Liver (tissue), 9 donors: ENCODE measurements around the gene EVC2. TPM values are rescaled to one million over a fixed set of nuclear protein-coding genes. Genes with fewer than 3 reads are reported as not detected.

Experiments used
- DNase-seq: peaks from one replicate; pipeline ENCODE4 v3.0.0-alpha.2; 2017; ENCODE audit warnings: low spot score
- H3K27ac ChIP-seq, 2 donors: one replicate each; pipeline ENCODE4 v1.7.0; 2013; ENCODE audit warnings: inconsistent platforms in 2 of 2, low read length in 2 of 2, control low read depth in 1 of 2, low read depth in 1 of 2, mild to moderate bottlenecking in 1 of 2
- H3K27me3 ChIP-seq, 4 donors: one replicate each; pipeline versions ENCODE4 v1.6.1 to v1.7.0; 2013; ENCODE audit warnings: low read length in 3 of 4, inconsistent platforms in 1 of 4, mild to moderate bottlenecking in 1 of 4, moderate library complexity in 1 of 4; ENCODE audit not compliant: control insufficient read depth in 4 of 4, insufficient read depth in 4 of 4
- H3K36me3 ChIP-seq, 4 donors: one replicate each; pipeline versions ENCODE4 v1.6.1 to v1.7.0; 2013; ENCODE audit warnings: low read length in 3 of 4, mild to moderate bottlenecking in 3 of 4, low read depth in 1 of 4, moderate library complexity in 1 of 4; ENCODE audit not compliant: control insufficient read depth in 4 of 4, insufficient read depth in 3 of 4
- H3K4me1 ChIP-seq, 4 donors: one replicate each; pipeline versions ENCODE4 v1.6.1 to v1.7.0; 2013; ENCODE audit warnings: low read length in 3 of 4, mild to moderate bottlenecking in 3 of 4, moderate library complexity in 1 of 4; ENCODE audit not compliant: control insufficient read depth in 4 of 4, insufficient read depth in 4 of 4
- H3K4me3 ChIP-seq, 3 donors: one replicate each; pipeline versions ENCODE4 v1.6.1 to v1.7.0; 2013; ENCODE audit warnings: low read length in 3 of 3, control low read depth in 1 of 3, low read depth in 1 of 3, mild to moderate bottlenecking in 1 of 3
- H3K9ac ChIP-seq, 2 donors: one replicate each; pipeline ENCODE4 v1.7.0; 2013; ENCODE audit warnings: low read length in 2 of 2, mild to moderate bottlenecking in 2 of 2, moderate library complexity in 2 of 2, control low read depth in 1 of 2, low read depth in 1 of 2
- H3K9me3 ChIP-seq, 4 donors: one replicate each; pipeline versions ENCODE4 v1.6.1 to v1.7.0; 2013; ENCODE audit warnings: low read length in 3 of 4; ENCODE audit not compliant: control insufficient read depth in 4 of 4
- EGR1 ChIP-seq, 2 donors: IDR thresholded peaks; 2 replicates each; pipeline ENCODE4 v1.6.1; 2016 to 2018; ENCODE audit warnings: antibody characterized with exemption in 2 of 2, low read depth in 2 of 2
- FOXA1 ChIP-seq: IDR thresholded peaks from 2 replicates; pipeline ENCODE4 v1.6.1; 2016; ENCODE audit warnings: antibody characterized with exemption
- FOXA2 ChIP-seq: IDR thresholded peaks from 2 replicates; pipeline ENCODE4 v1.6.1; 2016; ENCODE audit warnings: antibody characterized with exemption
- GABPA ChIP-seq, 2 donors: IDR thresholded peaks in 1 of 2; conservative IDR thresholded peaks in 1 of 2; 2 replicates each; pipeline ENCODE4 v1.6.1; 2016; ENCODE audit warnings: antibody characterized with exemption in 2 of 2, mild to moderate bottlenecking in 1 of 2, moderate library complexity in 1 of 2
- HNF4A ChIP-seq, 2 donors: conservative IDR thresholded peaks; 2 replicates each; pipeline ENCODE4 v1.6.1; 2016; ENCODE audit warnings: antibody characterized with exemption in 2 of 2, mild to moderate bottlenecking in 2 of 2
- HNF4G ChIP-seq: IDR thresholded peaks from 2 replicates; pipeline ENCODE4 v1.6.1; 2016; ENCODE audit warnings: antibody characterized with exemption
- JUND ChIP-seq, 2 donors: IDR thresholded peaks; 2 replicates each; pipeline ENCODE4 v1.6.1; 2016; ENCODE audit warnings: antibody characterized with exemption in 2 of 2
- NR2F2 ChIP-seq: IDR thresholded peaks from 2 replicates; pipeline ENCODE4 v1.6.1; 2016; ENCODE audit warnings: antibody characterized with exemption
- RAD21 ChIP-seq, 2 donors: IDR thresholded peaks; 2 replicates each; pipeline ENCODE4 v1.6.1; 2016; ENCODE audit warnings: antibody characterized with exemption in 2 of 2, mild to moderate bottlenecking in 2 of 2
- RXRA ChIP-seq, 2 donors: IDR thresholded peaks; 2 replicates each; pipeline ENCODE4 v1.6.1; 2017 to 2018; ENCODE audit warnings: antibody characterized with exemption in 2 of 2, mild to moderate bottlenecking in 1 of 2
- SP1 ChIP-seq: IDR thresholded peaks from 2 replicates; pipeline ENCODE4 v1.6.1; 2018; ENCODE audit warnings: antibody characterized with exemption, mild to moderate bottlenecking
- TAF1 ChIP-seq: conservative IDR thresholded peaks from 2 replicates; pipeline ENCODE4 v1.6.1; 2016; ENCODE audit warnings: antibody characterized with exemption, mild to moderate bottlenecking
- YY1 ChIP-seq: IDR thresholded peaks from 2 replicates; pipeline ENCODE4 v1.6.1; 2016; ENCODE audit warnings: antibody characterized with exemption, mild to moderate bottlenecking
- WGBS: extraction: QIAGEN DNeasy Blood & Tissue Kit; methylation state at CpG from one replicate; pipeline ENCODE4 v1.1.7; 2013; 5-methylcytosine and 5-hydroxymethylcytosine counted together
- polyA plus RNA-seq, 2 donors: library from polyadenylated mRNA; stranded (reverse) in 1 of 2; unstranded in 1 of 2; fragments of 200-250 nt in 1 of 2; fragments of >200 nt in 1 of 2; fragmentation: Nextera tagmentation in 1 of 2; extraction: Ambion mirVana in 1 of 2; gene quantifications; one replicate each; pipeline versions ENCODE4 v1.2.1 to v1.2.3, GENCODE V29; 2013 to 2015
- total RNA-seq, 2 donors: library from RNA; depleted of rRNA; stranded (reverse); fragments of >200 nt; gene quantifications; one replicate each; pipeline ENCODE4 v1.2.3, GENCODE V29; 2014
- TF ChIP-seq, protein P1 (sequence below): fragments of 150-350 bp; IDR thresholded peaks from 2 replicates; pipeline ENCODE4 v1.5.1; 2017; ENCODE audit warnings: improper control_type of control experiment, low read depth, low read length; ENCODE audit not compliant: missing input control
- TF ChIP-seq, protein P2 (sequence below): IDR thresholded peaks from 2 replicates; pipeline ENCODE4 v1.6.1; 2016; ENCODE audit warnings: antibody characterized with exemption, mild to moderate bottlenecking
- TF ChIP-seq, protein P3 (sequence below): IDR thresholded peaks from 2 replicates; pipeline ENCODE4 v1.6.1; 2016; ENCODE audit warnings: antibody characterized with exemption
- TF ChIP-seq, protein P4 (sequence below): IDR thresholded peaks from 2 replicates; pipeline ENCODE4 v1.6.1; 2016; ENCODE audit warnings: antibody characterized with exemption
- TF ChIP-seq, protein P5 (sequence below): IDR thresholded peaks from 2 replicates; pipeline ENCODE4 v1.6.1; 2016; ENCODE audit warnings: antibody characterized with exemption
- donor health status: healthy.
- donor health status: healthy.
- donor health status: healthy.
- donor health status: healthy.
- donor health status: healthy.

EVC2 gene
- total and polyA plus RNA-seq, 4 donors: 0.26 to 1.3 (median 0.57) TPM

DNA sequence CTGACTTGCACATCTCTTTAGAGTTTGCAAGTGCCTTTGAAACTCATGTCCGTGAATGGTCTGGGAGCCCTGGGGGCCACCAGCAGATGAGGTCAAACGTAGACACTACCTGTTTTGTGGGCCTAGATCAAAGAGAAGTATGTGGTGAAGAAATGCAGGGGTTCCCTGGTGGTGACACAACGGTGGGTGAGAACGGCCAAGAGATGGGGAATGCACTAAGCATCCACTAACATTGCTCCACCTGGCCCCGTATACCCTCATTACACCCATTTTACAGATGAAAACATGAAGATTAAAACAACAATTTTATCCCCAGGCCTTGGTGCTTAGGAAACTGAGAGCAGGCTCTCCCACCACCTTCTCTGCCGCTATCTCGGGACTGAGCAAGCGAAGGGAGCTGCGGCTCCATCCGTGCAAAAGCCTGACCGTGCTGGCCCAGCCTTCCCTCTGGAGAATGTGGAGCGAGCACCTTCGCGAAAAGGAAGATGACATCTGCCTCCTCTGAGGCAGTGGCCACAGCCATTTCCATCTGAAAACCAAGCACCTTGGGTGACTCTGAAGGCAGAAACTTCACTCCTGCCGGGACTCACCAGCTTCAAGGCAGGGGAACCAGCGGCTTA is 91.9 kb downstream of the EVC2 start (continued):
- TF ChIP-seq, protein P1, sequence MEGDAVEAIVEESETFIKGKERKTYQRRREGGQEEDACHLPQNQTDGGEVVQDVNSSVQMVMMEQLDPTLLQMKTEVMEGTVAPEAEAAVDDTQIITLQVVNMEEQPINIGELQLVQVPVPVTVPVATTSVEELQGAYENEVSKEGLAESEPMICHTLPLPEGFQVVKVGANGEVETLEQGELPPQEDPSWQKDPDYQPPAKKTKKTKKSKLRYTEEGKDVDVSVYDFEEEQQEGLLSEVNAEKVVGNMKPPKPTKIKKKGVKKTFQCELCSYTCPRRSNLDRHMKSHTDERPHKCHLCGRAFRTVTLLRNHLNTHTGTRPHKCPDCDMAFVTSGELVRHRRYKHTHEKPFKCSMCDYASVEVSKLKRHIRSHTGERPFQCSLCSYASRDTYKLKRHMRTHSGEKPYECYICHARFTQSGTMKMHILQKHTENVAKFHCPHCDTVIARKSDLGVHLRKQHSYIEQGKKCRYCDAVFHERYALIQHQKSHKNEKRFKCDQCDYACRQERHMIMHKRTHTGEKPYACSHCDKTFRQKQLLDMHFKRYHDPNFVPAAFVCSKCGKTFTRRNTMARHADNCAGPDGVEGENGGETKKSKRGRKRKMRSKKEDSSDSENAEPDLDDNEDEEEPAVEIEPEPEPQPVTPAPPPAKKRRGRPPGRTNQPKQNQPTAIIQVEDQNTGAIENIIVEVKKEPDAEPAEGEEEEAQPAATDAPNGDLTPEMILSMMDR: no peak
- TF ChIP-seq FOXA2: no peak

DNA sequence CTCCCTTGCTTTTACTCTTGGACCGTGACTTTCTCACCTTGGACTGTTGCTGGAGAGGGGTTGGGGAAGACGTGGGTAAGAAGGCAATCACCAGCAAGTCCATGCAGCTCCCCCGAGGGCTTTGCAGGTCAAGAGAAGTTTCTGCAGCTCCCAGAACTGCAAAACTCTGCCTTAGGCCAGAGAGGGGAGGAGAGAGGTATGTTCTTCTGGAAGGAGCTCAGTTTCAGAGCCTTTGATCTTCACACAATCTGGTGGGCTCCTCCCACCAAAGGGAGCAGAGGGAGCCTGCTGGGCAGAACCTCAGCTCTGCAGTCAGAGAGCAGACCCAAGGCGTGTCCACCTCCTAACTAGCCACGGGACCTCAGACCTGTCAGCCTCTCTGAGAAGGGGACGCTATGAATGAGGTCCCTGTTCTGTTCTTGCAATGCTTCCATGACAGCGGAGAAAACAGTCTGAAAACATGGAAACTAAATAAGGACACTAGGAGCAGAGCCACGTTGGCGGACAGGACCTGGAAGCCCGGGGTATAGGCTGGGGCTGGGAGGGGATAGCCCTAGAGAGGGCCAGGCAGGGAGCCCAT is 92.8 kb downstream of the EVC2 start:
- H3K4me3 ChIP-seq: no peak overlapping the region
- H3K27me3 ChIP-seq: no peaks in the 10 kb centered on the region
- TF ChIP-seq, protein P2, sequence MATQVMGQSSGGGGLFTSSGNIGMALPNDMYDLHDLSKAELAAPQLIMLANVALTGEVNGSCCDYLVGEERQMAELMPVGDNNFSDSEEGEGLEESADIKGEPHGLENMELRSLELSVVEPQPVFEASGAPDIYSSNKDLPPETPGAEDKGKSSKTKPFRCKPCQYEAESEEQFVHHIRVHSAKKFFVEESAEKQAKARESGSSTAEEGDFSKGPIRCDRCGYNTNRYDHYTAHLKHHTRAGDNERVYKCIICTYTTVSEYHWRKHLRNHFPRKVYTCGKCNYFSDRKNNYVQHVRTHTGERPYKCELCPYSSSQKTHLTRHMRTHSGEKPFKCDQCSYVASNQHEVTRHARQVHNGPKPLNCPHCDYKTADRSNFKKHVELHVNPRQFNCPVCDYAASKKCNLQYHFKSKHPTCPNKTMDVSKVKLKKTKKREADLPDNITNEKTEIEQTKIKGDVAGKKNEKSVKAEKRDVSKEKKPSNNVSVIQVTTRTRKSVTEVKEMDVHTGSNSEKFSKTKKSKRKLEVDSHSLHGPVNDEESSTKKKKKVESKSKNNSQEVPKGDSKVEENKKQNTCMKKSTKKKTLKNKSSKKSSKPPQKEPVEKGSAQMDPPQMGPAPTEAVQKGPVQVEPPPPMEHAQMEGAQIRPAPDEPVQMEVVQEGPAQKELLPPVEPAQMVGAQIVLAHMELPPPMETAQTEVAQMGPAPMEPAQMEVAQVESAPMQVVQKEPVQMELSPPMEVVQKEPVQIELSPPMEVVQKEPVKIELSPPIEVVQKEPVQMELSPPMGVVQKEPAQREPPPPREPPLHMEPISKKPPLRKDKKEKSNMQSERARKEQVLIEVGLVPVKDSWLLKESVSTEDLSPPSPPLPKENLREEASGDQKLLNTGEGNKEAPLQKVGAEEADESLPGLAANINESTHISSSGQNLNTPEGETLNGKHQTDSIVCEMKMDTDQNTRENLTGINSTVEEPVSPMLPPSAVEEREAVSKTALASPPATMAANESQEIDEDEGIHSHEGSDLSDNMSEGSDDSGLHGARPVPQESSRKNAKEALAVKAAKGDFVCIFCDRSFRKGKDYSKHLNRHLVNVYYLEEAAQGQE: no peak
- TF ChIP-seq SP1 (no peak), NR2F2 (no peak), RAD21 (IDR thresholded peaks at IDR 0.05) (no peak), FOXA1 (no peak), HNF4A (conservative IDR thresholded peaks at IDR 0.05) (no peak), YY1 (no peak), EGR1 (IDR thresholded peaks at IDR 0.05; ENCODE audit: low read depth in 2 of 2) (no peak), TAF1 (no peak), FOXA2 (no peak), RXRA (IDR thresholded peaks at IDR 0.05) (no peak), JUND (IDR thresholded peaks at IDR 0.05) (no peak), GABPA (IDR thresholded peaks at IDR 0.05 in 1 of 2, conservative IDR thresholded peaks at IDR 0.05 in 1 of 2) (no peak), HNF4G (no peak)
- TF ChIP-seq, protein P1: no peak
- TF ChIP-seq, protein P3, sequence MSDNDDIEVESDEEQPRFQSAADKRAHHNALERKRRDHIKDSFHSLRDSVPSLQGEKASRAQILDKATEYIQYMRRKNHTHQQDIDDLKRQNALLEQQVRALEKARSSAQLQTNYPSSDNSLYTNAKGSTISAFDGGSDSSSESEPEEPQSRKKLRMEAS: no peak
- TF ChIP-seq, protein P4, sequence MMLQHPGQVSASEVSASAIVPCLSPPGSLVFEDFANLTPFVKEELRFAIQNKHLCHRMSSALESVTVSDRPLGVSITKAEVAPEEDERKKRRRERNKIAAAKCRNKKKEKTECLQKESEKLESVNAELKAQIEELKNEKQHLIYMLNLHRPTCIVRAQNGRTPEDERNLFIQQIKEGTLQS: no peak
- TF ChIP-seq, protein P5, sequence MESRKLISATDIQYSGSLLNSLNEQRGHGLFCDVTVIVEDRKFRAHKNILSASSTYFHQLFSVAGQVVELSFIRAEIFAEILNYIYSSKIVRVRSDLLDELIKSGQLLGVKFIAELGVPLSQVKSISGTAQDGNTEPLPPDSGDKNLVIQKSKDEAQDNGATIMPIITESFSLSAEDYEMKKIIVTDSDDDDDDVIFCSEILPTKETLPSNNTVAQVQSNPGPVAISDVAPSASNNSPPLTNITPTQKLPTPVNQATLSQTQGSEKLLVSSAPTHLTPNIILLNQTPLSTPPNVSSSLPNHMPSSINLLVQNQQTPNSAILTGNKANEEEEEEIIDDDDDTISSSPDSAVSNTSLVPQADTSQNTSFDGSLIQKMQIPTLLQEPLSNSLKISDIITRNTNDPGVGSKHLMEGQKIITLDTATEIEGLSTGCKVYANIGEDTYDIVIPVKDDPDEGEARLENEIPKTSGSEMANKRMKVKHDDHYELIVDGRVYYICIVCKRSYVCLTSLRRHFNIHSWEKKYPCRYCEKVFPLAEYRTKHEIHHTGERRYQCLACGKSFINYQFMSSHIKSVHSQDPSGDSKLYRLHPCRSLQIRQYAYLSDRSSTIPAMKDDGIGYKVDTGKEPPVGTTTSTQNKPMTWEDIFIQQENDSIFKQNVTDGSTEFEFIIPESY: no peak
- H3K9me3 ChIP-seq: no peaks in the 10 kb centered on the region
- WGBS: 82% methylated on average over 10 of the region's 10 CpGs
- H3K27ac ChIP-seq: no peak overlapping the region
- H3K9ac ChIP-seq: no peak overlapping the region
- H3K36me3 ChIP-seq: peaks cover 0 to 4% (median 0%) of the 10 kb centered on the region in 4 donors
- H3K4me1 ChIP-seq: no peaks in the 10 kb centered on the region
- no peak for DNase-seq
